CD4-positive, alpha-beta T cell treated with Interleukin-6 at 100 ng/mL for 8 hours (primary cell): ENCODE results near the gene GRAMD1B.

Source experiments
- DNase-seq: peaks from one replicate; pipeline ENCODE4 v3.0.0-alpha.2; 2020; ENCODE audit warnings: mixed read lengths, low spot score

Gene GRAMD1B

GRCh38 chr11:123475469-123475868, 45.4 kb downstream of the GRAMD1B start:
- no peak for DNase-seq

- DNase-seq: no peak
Observed at GRCh38 chr11:123477205-123477907, 47.3 kb downstream of the GRAMD1B start.

GRCh38 chr11:123478352-123478987, 48.4 kb downstream of the GRAMD1B start:
- DNase-seq: peak; percentile 45

- no peak for DNase-seq
Observed at GRCh38 chr11:123479048-123479837, 49.2 kb downstream of the GRAMD1B start.

- DNase-seq: no peak
Observed at GRCh38 chr11:123480290-123480815, 50.3 kb downstream of the GRAMD1B start.

GRCh38 chr11:123480882-123481281, 50.8 kb downstream of the GRAMD1B start:
- DNase-seq: no peak

GRCh38 chr11:123481640-123482039, 51.6 kb downstream of the GRAMD1B start:
- DNase-seq: no peak

- no peak for DNase-seq
Observed at GRCh38 chr11:123482218-123482617, 52.1 kb downstream of the GRAMD1B start.

- no peak for DNase-seq
Observed at GRCh38 chr11:123483058-123483457, 53.0 kb downstream of the GRAMD1B start.

GRCh38 chr11:123483466-123483865, 53.4 kb downstream of the GRAMD1B start:
- no peak for DNase-seq

GRCh38 chr11:123484448-123484847, 54.4 kb downstream of the GRAMD1B start:
- no peak for DNase-seq

GRCh38 chr11:123487157-123487744, 57.2 kb downstream of the GRAMD1B start:
- no peak for DNase-seq

GRCh38 chr11:123490527-123490926, 60.5 kb downstream of the GRAMD1B start:
- DNase-seq: no peak

GRCh38 chr11:123491241-123491640, 61.2 kb downstream of the GRAMD1B start:
- DNase-seq: no peak

GRCh38 chr11:123493349-123494063, 63.4 kb downstream of the GRAMD1B start:
- no peak for DNase-seq

- no peak for DNase-seq
Observed at GRCh38 chr11:123494195-123495050, 64.4 kb downstream of the GRAMD1B start.

- no peak for DNase-seq
Observed at GRCh38 chr11:123504401-123504800, 74.3 kb downstream of the GRAMD1B start.

- no peak for DNase-seq
Observed at GRCh38 chr11:123505546-123506299, 75.7 kb downstream of the GRAMD1B start.

GRCh38 chr11:123507043-123507442, 77.0 kb downstream of the GRAMD1B start:
- no peak for DNase-seq
